OCI-LY1 (cell line): ENCODE measurements around the gene HYDIN.
"Not testable (repeated sequence)": the region's sequence is repeated elsewhere in the genome, so short reads cannot be mapped to it uniquely, and the experiment has no call there.

Experiments used
- H2AFZ ChIP-seq: fragments of 200-600 bp; sonication (generic), shearing (Covaris generic); 2 replicates; pipeline ENCODE4 v1.6.0; 2014; ENCODE audit warnings: antibody characterized with exemption, mild to moderate bottlenecking, low read length
- H3F3A ChIP-seq: fragments of 200-600 bp; sonication (generic), shearing (Covaris generic); 2 replicates; pipeline ENCODE4 v1.6.0; 2014; ENCODE audit warnings: mild to moderate bottlenecking, antibody characterized with exemption, low read length, moderate library complexity; ENCODE audit not compliant: insufficient read depth
- H3K27ac ChIP-seq: fragments of 200-600 bp; sonication (generic); 2 replicates; pipeline ENCODE4 v1.5.1; 2014; ENCODE audit warnings: low read length, mixed run types, mild to moderate bottlenecking, low read depth; ENCODE audit not compliant: poor library complexity, severe bottlenecking
- H3K27me3 ChIP-seq: fragments of 200-600 bp; sonication (generic); 2 replicates; pipeline ENCODE4 v1.6.0; 2014; ENCODE audit warnings: antibody characterized with exemption, mild to moderate bottlenecking, low read length, moderate library complexity; ENCODE audit not compliant: insufficient read depth
- H3K36me3 ChIP-seq: fragments of 200-600 bp; sonication (generic); 2 replicates; pipeline ENCODE4 v1.6.1; 2014; ENCODE audit warnings: mild to moderate bottlenecking, antibody characterized with exemption, low read length, moderate library complexity, mixed read lengths; ENCODE audit not compliant: insufficient read depth
- H3K4me1 ChIP-seq: fragments of 200-600 bp; sonication (generic); 2 replicates; pipeline ENCODE4 v1.5.1; 2014; ENCODE audit warnings: mild to moderate bottlenecking, low read length, moderate library complexity; ENCODE audit not compliant: insufficient read depth, severe bottlenecking
- H3K4me2 ChIP-seq: fragments of 200-600 bp; sonication (generic), shearing (Covaris generic); 2 replicates; pipeline ENCODE4 v1.6.1; 2014; ENCODE audit warnings: low read length
- H3K4me3 ChIP-seq: fragments of 200-600 bp; sonication (generic); 2 replicates; pipeline ENCODE4 v1.5.1; 2014; ENCODE audit warnings: low read length, low read depth, mild to moderate bottlenecking, mixed read lengths; ENCODE audit not compliant: poor library complexity, severe bottlenecking
- H3K79me2 ChIP-seq: fragments of 200-600 bp; shearing (Covaris generic); 2 replicates; pipeline ENCODE4 v1.6.1; 2016; ENCODE audit warnings: mixed run types, low read length, mixed read lengths; ENCODE audit not compliant: insufficient read depth
- H3K9ac ChIP-seq: fragments of 200-600 bp; sonication (generic), shearing (Covaris generic); 2 replicates; pipeline ENCODE4 v1.6.1; 2014; ENCODE audit warnings: mild to moderate bottlenecking, low read length, mixed read lengths
- H3K9me2 ChIP-seq: fragments of 200-600 bp; sonication (generic), shearing (Covaris generic); 2 replicates; pipeline ENCODE4 v1.6.1; 2014; ENCODE audit warnings: low read depth, mild to moderate bottlenecking, low read length, mixed read lengths
- H3K9me3 ChIP-seq: fragments of 200-600 bp; shearing (Covaris generic); 2 replicates; pipeline ENCODE4 v1.6.1; 2014; ENCODE audit warnings: low read length, mixed read lengths
- H4K20me1 ChIP-seq: fragments of 200-600 bp; sonication (generic), shearing (Covaris generic); 2 replicates; pipeline ENCODE4 v1.6.0; 2016; ENCODE audit warnings: mild to moderate bottlenecking, low read length; ENCODE audit not compliant: insufficient read depth

The HYDIN gene

DNA sequence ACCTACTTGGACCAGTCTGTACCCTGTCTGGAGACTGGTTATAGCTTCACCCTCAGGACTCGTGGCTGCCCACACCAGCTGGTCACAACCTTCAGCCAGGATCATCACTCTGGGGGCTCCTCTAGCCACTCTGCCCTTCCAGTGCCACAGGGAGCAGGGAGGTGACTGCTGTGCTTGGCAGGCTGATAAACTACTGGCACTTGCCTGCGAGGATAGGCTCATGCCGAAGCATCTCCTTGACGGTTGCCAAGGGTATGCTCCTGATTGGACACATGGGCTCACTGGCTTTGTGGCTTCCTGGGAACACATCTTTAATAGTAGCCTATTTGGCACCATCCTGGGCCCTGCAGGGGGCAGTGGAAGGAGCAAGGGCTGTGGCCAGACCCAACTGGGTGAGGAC is 295.2 kb downstream of the HYDIN start:
- not testable (repeated sequence) for H3K4me2 ChIP-seq, H4K20me1 ChIP-seq, H3K4me1 ChIP-seq, H3K9me2 ChIP-seq, H3K36me3 ChIP-seq, H2AFZ ChIP-seq, H3K27ac ChIP-seq, H3K79me2 ChIP-seq, H3K9me3 ChIP-seq, H3F3A ChIP-seq, H3K4me3 ChIP-seq, H3K27me3 ChIP-seq, H3K9ac ChIP-seq

DNA sequence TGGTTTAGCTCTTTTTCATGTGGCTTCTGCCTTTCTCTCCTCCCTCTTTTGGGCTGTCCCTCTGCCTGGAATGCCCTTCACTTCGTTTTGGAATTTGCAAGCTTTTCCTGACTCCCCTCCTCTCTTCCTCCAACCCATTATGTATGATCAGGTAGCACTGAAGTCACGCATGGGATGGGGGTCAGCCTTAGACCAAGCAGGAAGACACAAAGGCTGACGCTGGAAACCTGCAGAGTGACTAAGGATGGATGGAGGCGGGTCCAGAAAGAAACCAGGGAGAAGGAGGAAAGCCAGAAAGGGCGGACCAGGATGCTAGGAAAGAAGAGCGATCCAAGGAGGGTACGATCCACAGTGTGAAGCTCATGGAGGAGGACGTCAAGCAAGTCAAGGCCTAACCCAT is 296.8 kb downstream of the HYDIN start:
- not testable (repeated sequence) for H3K27me3 ChIP-seq, H3K9me3 ChIP-seq, H3K36me3 ChIP-seq, H3K4me1 ChIP-seq, H3K4me2 ChIP-seq, H2AFZ ChIP-seq, H3K27ac ChIP-seq, H3F3A ChIP-seq, H3K9me2 ChIP-seq, H3K9ac ChIP-seq, H4K20me1 ChIP-seq, H3K4me3 ChIP-seq, H3K79me2 ChIP-seq

DNA sequence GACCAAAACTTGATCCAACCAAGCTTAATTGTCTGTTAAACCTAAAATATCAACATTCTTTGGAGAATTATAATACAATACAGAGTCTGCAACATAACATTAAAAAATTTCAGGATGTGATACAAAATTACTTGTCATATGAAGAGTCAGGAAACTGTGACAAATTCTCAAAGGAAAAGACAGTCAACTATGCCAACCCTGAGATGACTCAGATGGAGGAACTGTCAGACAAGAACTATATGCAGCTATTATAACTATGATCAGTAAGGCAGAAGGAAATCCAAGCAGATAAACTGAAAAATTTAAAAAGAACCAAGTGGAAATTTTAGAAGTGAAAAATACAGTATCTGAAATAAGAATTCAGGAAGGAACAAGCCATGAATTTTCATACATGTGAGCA is 299.8 kb downstream of the HYDIN start:
- H3K9me3 ChIP-seq, H3K79me2 ChIP-seq, H3K4me2 ChIP-seq, H3F3A ChIP-seq, H3K4me1 ChIP-seq, H3K9me2 ChIP-seq, H3K27ac ChIP-seq, H3K27me3 ChIP-seq, H3K9ac ChIP-seq, H2AFZ ChIP-seq, H3K4me3 ChIP-seq, H4K20me1 ChIP-seq, H3K36me3 ChIP-seq: not testable (repeated sequence)

GRCh38 chr16:70922164-70922563 is 308.4 kb downstream of the HYDIN start:
- H3F3A ChIP-seq, H2AFZ ChIP-seq, H3K79me2 ChIP-seq, H3K9ac ChIP-seq, H3K36me3 ChIP-seq, H3K4me3 ChIP-seq, H3K27me3 ChIP-seq, H4K20me1 ChIP-seq, H3K4me1 ChIP-seq, H3K4me2 ChIP-seq, H3K9me2 ChIP-seq, H3K27ac ChIP-seq, H3K9me3 ChIP-seq: not testable (repeated sequence)

DNA sequence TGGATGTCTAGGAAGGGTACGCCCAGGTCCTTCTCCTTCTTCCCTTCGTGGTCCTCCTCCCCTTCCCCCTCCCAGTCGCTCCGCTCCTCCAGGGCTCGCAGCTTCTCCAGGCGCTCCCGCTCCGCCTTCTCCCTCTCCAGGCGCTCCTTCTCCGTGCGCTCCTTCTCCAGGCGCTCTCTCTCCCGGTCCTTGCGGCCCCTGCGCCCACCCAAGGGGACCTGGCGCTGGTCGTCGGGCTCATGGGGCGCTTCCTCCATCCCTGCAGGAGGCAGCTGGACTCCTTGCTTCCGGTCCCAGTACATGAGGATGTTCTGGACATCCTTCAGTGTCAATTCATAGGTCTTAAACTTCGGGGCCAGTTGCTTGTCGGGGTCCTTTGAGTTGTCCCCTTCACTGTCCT is 309.9 kb downstream of the HYDIN start:
- H3K27me3 ChIP-seq, H3K79me2 ChIP-seq, H3K4me3 ChIP-seq, H3K9ac ChIP-seq, H3K27ac ChIP-seq, H3K9me2 ChIP-seq, H3K36me3 ChIP-seq, H4K20me1 ChIP-seq, H3K9me3 ChIP-seq, H3F3A ChIP-seq, H2AFZ ChIP-seq, H3K4me2 ChIP-seq, H3K4me1 ChIP-seq: not testable (repeated sequence)

GRCh38 chr16:70888208-70888607 is 342.3 kb downstream of the HYDIN start:
- not testable (repeated sequence) for H3K4me3 ChIP-seq, H3K36me3 ChIP-seq, H4K20me1 ChIP-seq, H3K9me3 ChIP-seq, H3K9me2 ChIP-seq, H3K9ac ChIP-seq, H3K4me1 ChIP-seq, H3K27me3 ChIP-seq, H3K79me2 ChIP-seq, H3F3A ChIP-seq, H2AFZ ChIP-seq, H3K4me2 ChIP-seq, H3K27ac ChIP-seq

DNA sequence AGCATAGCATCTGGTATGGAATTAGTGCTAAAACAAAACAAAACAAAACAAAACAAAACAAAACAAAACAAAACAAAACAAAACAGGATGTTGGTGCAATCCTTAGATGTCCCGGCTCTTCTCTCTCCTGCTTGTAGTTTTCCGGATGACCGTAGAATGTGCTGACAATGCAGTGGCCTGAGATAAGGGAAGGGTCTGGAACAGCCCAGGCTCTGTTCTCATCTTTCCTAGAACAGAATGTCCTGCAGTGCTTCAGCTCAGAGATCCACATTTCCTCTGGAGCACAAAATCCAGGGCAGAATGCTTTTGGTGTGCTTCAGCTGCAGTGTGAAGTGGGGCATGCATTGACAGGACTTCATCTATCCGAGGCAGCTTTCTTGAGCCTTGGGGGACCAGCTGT is 345.9 kb downstream of the HYDIN start:
- not testable (repeated sequence) for H3F3A ChIP-seq, H3K9ac ChIP-seq, H3K4me2 ChIP-seq, H3K36me3 ChIP-seq, H3K4me3 ChIP-seq, H3K9me2 ChIP-seq, H3K27me3 ChIP-seq, H3K4me1 ChIP-seq, H3K27ac ChIP-seq, H3K79me2 ChIP-seq, H2AFZ ChIP-seq, H3K9me3 ChIP-seq, H4K20me1 ChIP-seq

GRCh38 chr16:70882311-70882710 is 348.2 kb downstream of the HYDIN start:
- H3K4me2 ChIP-seq, H3F3A ChIP-seq, H4K20me1 ChIP-seq, H3K27me3 ChIP-seq, H3K9me3 ChIP-seq, H3K79me2 ChIP-seq, H3K4me3 ChIP-seq, H2AFZ ChIP-seq, H3K9me2 ChIP-seq, H3K36me3 ChIP-seq, H3K9ac ChIP-seq, H3K4me1 ChIP-seq, H3K27ac ChIP-seq: not testable (repeated sequence)
